Germinal center (tissue), 1 donor: Measurements from ENCODE around the gene DYNLL1.
"Not testable (repeated sequence)": the region's sequence is repeated elsewhere in the genome, so short reads cannot be mapped to it uniquely, and the experiment has no call there.

Experiments
- DNase-seq: peaks from one replicate; pipeline ENCODE4 v3.0.0; 2012; ENCODE audit warnings: mixed read lengths, low spot score

The DYNLL1 gene

DNA sequence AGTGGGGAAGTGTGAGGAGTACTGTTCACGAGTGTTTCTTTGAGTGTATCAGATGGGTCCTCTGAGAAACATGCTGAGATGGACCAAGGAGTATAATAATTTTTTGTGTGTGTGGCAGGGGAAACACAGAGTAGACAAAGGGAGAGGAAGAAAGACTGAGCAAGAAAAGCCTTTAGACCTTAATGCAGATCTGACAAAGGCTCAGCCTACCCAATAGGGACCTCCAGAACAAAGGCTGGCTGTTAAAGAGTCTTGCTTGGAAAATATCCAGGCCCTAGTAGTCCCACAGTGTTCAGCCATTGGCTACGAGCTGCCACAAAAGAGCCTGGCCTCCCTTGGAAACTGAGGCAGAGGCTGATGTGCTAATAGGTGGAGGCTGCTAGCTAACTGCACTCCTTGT, 19.6 kb downstream of the DYNLL1 start:
- DNase-seq: no peak

DNA sequence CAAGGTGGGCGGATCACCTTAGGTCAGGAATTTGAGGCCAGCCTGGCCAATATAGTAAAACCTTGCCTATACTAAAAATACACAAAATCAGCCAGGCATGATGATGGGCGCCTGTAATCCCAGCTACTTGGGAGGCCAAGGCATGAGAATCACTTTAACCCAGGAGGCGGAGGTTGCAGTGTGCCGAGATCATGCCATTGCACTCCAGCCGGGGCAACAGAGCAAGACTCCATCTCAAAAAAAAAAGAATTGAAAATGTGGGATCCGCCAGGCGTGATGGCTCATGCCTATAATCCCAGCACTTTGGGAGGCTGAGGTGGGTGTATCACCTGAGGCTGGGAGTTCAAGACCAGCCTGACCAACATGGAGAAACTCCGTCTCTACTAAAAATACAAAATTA, 23.4 kb downstream of the DYNLL1 start:
- not testable (repeated sequence) for DNase-seq

DNA sequence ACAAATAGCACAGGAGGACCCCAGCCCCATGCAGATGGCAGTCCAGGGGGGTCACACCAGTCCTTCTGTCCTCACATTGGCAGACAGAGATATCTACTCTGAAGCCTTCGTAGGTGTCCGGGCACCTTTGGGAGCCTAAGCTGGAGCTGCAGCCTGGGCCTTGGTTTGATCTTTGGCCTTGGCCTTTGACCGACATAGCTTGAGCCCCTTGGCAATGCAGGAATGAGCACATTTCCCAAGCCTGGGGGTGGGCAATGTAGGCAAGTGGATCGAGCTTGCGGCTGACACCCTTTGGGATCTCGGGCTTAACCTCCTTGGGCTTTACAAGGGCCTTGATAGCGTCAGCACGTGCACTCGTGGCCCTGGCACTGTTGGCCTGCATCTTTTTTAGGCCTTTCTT, 26.7 kb downstream of the DYNLL1 start:
- DNase-seq: no peak

DNA sequence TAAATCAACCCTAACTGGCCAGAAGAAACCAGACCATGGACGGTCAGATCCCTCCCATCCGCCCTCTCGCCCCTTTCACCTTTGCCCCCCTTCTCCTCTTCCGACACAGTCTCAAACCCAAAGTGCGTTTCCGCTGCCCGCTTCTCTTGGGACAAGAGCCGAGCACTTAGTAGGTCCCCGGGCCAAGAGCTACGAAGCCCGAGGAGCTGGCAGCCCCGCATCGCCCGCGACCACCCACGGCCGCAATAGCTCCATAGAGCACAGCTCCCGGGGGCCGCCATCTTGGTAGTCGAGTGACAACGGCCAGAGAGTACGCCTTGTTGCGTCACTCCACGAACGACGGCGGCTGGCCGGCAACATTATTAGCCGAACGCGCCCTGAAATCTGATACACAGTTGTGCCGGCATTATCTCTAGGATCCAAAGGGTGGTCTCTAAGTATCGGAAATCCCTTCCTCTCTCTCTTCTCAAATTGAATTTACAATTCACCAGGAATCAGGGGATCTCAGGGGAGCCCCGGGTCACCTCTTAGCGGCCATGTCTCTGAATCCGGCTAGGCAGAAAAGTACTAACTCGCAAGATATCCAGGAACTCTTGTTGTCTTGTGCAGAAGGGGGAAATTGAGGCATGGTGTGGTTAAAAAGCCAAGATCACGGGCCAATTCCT, 33.1 kb downstream of the DYNLL1 start, which contains the start of gene COQ5:
COQ5 (minus strand) TSS at position 298 of the 665 bp plus-strand sequence; CDS start at position 281, 17 bp downstream.
- peak; percentile 79 for DNase-seq

DNA sequence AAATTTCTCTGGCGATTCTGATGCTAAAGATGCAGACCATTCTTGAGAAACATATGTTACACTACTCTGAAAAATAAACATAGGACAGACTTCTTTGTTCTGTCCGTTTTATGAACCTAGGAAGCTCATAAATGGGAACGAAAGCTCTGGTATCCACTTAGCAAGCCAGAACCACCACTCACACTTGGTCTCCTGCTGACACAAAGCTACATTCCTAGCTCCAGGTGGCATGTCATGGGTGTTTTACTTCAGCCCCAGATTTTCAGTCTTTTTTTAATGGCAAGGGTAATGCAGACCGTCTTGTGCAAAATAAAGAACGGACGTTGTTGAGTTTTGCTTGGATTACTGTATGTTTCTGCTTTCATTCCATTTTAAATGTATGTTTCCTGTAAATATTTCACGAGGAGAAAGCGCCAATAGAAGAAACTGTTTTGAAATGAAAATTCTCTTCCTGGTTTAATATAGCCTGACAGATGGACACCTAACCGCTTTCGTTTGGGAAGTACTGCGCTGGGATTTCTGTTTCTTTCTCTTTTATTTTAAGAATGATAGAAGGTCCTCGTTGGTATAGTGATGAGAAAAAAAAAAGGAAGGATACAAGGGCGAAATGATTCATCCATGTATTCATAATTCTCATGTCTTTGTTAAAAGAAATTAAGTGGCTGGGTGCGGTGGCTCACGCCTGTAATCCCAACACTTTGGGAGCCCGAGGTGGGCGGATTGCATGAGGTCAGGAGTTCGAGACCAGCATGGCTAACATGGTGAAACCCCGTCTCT, 33.9 kb downstream of the DYNLL1 start:
- DNase-seq: peak; percentile 20

DNA sequence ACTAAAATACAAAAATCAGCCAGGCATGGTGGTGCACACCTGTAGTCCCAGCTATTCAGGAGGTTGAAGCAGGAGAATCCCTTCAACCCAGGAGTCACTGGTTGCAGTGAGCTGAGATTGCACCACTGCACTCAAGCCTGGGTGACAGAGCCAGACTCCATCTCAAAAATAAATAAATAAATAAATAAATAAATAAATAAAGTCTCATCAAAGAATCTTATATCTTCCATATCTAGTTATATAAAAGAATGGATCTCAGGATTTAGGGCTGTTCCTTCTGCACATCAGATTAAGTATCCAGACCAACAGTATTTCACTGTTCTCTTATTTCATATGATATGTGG, 34.5 kb downstream of the DYNLL1 start:
- not testable (repeated sequence) for DNase-seq

DNA sequence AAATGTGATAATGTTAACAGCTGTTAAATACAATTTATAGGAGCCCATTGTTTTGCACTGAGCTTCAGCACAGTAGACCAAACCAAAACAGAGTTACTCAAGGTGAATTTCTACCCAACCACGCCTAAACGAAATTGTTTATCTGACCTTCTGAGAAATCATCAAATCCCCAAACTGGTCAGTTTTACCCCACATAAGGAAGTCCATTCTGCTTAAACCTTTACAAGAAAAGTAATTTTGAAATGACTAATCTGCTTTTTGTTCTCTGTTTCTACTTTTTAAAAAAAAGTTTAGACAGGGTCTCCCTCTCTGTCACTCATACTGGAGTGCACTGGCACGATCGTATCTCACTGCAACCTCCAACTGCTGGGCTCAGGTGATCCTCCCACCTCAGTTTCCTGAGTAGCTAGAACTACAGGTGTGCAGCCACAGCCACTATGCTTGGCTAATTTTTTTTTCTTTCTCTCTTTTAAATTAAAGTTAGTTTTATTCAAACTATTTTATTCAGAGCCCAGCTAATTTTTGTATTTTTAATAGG, 36.9 kb downstream of the DYNLL1 start:
- no peak for DNase-seq

DNA sequence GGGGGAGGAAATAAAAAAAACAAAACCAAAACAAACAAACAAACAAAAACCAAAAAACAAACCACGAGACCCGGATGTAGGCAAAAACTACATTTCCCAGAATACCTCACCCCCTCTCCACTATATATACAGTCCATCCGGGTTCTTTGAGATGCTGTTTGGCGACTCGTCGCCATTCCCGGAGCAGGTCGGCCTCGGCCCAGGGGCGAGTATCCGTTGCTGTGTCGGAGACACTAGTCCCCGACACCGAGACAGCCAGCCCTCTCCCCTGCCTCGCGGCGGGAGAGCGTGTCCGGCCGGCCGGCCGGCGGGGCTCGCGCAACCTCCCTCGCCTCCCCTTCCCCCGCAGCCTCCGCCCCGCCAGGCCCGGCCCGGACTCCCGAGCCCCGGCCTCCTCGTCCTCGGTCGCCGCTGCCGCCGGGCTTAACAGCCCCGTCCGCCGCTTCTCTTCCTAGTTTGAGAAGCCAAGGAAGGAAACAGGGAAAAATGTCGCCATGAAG, 38.3 kb downstream of the DYNLL1 start, which contains the start of gene RNF10:
RNF10 (plus strand) TSS at position 154 of the 500 bp plus-strand sequence. CDS start 456 bp downstream, outside the sequence.
- peak; percentile 90 for DNase-seq

DNA sequence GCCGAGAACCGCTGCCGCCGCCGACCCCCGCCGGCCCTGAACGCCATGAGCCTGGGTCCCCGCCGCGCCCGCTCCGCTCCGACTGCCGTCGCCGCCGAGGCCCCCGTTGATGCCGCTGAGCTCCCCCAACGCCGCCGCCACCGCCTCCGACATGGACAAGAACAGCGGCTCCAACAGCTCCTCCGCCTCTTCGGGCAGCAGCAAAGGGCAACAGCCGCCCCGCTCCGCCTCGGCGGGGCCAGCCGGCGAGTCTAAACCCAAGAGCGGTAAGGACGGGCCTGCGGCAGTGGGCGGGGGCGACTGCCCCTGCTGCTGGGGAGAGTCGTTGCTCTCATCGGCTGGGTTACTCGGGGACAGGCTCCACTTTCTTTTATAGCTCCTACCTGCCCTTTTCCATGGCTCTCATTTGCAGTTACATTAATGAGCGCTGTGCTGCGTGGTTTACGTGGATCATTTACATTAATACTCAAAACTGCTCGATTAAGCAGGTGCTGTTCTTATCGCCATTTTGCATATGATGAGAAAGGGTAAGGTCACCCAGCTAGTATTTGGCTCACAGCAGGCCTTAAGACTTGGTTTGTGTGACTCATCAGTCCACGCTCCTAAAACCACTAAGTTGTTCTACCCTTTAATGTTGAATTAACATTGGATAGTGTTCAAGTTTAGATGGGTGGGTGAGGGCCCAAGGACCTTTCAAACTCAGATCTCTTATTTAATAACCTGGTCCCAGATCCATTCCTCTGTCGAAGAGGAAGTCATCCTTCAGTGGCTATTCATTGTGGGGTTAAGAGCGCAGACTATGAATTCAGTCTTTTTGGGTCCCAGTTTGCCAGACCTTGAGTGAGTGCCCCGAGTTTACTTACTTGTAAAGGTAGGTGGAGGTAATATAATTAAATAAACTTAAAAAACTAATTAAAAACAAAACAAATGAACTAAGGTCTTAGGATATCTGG, 39.1 kb downstream of the DYNLL1 start:
- peak; percentile 76 for DNase-seq

DNA sequence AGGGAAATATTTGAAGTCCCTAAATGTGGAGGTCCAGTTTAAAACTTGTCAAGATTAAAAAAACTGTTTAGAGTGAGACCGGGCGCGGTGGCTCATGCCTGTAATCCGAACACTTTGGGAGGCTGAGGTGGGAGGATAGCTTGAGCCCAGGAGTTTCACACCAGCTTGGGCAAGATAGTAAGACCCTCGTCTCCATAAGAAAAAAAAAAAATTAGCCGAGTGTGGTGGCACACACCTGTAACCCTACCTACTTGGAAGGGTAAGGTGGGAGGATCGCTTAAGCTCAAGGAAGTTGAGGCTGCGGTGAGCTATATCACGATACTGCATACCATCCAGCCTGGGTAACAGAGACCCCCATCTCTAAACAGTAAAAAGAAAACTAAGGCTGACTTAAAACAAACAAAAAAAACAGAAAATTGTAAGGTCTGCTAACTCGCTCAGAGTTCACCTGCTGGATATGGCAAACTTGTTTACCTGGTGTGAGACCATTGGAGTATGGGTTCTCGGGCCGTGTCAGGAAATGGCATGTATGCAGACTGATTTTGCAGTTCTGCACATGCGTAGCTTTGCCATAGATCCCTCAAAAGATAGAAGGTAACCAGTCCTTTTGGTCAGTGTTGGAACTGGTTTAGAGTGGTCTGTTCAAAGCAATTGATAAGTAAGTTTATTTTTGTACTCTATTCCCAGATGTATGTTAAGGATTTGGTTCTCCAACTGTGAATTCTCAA, 40.3 kb downstream of the DYNLL1 start:
- DNase-seq: peak; percentile 42

DNA sequence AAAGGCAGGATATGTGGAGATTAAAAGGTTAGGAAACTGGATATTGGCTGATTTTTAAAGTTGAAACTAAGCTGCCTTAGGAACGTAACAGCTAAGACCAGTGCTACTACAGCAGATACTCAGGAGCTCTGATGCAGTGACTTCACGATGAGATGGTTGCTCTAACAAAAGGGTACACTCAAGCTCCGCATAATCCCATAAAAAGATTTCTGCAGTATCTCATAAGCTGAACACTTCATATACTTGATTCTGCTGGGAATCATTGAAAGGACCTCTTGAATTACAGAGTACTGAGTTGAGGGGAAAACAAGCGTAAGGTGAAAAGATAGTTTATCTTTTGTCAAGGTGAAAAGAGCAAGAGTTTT, 41.9 kb downstream of the DYNLL1 start:
- no peak for DNase-seq

DNA sequence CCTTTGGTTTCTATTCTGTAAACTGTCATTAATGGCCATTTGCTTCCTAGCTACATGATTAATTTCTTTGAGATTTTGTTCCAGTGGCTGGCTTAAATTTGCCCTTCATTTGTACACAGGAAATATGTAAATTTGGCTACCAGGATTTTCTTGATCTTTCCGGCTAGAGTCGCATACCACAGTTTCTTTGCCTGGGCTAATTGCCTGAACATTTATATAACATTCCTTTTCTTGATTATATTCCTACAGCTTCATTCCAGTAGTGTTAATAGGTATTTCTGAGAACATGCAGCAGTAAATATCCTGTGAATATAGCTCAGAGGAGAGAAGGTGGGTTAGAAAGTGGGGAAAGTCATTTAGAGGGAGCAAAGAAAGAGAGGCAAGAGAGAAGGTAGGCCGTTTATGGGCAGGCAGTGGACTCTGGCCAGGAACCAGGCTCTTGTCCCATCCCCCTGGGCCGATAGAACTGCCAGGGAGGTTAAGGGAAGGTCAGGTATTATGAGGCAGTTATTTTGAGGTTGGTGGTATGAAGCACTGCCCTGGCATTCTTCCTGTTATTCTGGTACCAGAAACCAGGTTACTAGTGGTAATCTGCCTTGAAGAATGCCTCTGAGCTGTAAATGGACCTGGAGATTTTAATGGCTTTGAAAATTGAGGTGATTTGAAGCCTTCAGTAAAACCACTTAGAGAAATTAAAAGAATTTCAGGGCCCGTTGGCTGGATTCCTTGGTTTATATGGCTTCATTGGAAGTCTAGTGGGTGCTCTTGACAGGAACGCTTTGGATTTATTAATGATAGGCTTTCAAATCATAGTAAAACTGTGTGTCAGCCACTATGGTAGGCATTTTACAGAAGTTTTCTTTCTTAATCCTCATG, 42.6 kb downstream of the DYNLL1 start:
- peak; percentile 22 for DNase-seq

DNA sequence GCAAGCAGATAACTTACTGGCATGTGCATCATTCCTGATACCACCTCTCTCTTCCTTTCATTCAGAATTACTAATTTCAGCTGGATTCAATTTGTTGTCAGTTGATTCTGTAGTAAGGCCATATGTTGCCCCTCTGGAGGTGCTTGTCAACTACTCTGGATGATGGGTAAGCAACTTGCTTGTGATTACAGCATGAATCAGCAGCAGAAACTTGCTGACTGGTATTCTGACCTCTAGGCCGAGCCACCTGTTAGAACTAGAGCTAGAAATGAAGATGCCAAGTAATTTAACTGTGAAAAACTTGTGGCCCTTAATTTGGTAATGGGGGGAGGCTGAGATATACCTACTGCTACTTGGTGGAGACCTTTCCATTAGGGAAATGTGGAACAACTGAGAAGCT, 43.4 kb downstream of the DYNLL1 start:
- DNase-seq: no peak

DNA sequence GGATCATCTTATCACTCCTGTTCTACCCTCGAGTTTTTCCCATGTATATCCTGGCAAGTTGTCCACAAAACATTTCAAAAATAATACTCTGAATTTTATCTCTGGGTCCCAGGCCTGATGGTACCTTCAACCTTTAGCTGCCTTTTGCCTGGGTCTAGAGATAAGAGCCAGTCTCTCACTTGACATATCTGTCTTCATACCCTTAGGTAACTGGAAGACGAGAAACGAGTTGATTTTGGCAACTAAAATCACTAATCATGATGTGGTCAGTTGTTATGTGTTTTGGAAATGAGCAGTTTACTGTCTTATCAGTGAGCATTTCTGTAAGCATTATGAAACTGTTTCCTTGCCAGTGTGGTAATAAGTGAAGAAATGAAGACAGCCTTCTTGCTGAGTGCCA, 44.5 kb downstream of the DYNLL1 start:
- no peak for DNase-seq

DNA sequence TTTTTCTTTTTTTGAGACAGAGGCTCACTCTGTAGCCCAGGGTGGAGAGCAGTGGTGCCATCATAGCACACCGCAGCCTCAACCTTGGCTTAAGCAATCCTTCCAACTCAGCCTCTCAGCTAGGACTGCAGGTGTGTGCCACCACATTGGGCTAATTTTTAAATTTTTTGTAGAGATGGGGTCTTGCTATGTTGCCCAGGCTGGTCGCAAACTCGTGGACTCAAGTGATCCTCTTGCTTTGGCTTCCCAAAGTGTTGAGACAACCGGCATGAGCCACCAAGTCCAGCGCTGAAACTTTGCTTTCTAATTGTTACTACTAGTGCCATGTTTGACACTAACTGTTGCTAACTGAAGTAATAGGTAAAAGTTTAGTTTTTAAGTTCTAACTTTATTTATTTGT, 46.3 kb downstream of the DYNLL1 start:
- no peak for DNase-seq

DNA sequence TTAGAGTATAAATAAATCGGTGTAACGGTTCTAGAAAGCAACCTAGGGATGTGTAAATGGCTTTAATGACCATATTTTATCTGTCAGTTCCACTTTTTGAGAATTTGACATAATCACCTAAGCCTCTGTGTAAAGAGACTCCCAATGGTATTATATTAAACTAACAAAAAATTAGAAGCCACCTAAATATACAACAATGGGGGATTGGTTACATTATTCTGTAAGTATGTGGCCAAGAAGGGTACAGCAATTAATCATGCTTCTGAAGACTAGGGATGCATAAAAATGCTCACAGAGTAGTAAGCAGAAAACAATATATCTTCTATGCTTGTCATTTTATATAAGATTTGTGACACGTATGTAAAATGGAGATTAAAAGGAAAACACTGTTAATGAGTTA, 48.8 kb downstream of the DYNLL1 start:
- DNase-seq: no peak

DNA sequence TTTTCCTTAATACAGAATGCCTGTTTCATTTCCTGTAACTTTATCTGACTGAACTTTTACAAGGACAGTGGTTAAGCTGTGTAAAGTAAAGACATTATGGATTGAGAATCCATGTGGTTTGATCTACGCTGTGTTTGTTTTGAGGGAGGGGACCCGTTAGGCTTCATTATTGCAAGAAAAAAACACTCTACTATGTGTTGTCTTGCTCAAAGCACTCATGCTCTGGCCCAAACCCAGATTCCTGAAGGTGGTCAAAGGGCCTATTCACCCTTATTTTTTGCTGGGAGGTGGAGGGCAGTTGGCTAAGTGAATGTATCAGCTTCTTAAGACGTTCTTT, 50.1 kb downstream of the DYNLL1 start:
- no peak for DNase-seq
